Right lobe of liver (tissue), 6 donors: ENCODE results near the gene BLOC1S5. TPM values are rescaled to one million over a fixed set of nuclear protein-coding genes. Genes with fewer than 3 reads are reported as not detected.
"Not testable (repeated sequence)": the region's sequence is repeated elsewhere in the genome, so short reads cannot be mapped to it uniquely, and the experiment has no call there.

Experiments
- ATAC-seq, 4 donors: fragments of 200-7000 bp; cut with Tn5 transposase; one replicate each; pipeline ENCODE4 v1.9.1; 2020; ENCODE audit warnings: mild to moderate bottlenecking in 4 of 4, moderate library complexity in 4 of 4
- DNase-seq, 3 donors: peaks; one replicate each; pipeline ENCODE4 v3.0.0-alpha.2; 2020
- H3K27ac ChIP-seq, 3 donors: fragments of 200-600 bp; one replicate each; pipeline ENCODE4 v1.8.0; 2022
- H3K27me3 ChIP-seq, 2 donors: fragments of 200-600 bp; one replicate each; pipeline ENCODE4 v1.8.0; 2022
- H3K36me3 ChIP-seq, 4 donors: fragments of 200-600 bp; sonication (generic) in 1 of 4; one replicate each; pipeline versions ENCODE4 v1.5.1 to v1.8.0; 2017 to 2022; ENCODE audit warnings: control low read depth in 1 of 4
- H3K4me1 ChIP-seq, 4 donors: fragments of 200-600 bp; sonication (generic) in 1 of 4; one replicate each; pipeline versions ENCODE4 v1.5.1 to v1.8.0; 2017 to 2022; ENCODE audit warnings: control low read depth in 1 of 4
- H3K4me3 ChIP-seq, 3 donors: fragments of 200-600 bp; one replicate each; pipeline ENCODE4 v1.8.0; 2022
- H3K9me3 ChIP-seq, 4 donors: fragments of 200-600 bp; sonication (generic) in 1 of 4; one replicate each; pipeline versions ENCODE4 v1.5.1 to v1.8.0; 2017 to 2022; ENCODE audit warnings: control low read depth in 1 of 4
- POLR2A ChIP-seq: fragments of 450-650 bp; IDR thresholded peaks from one replicate; pipeline ENCODE4 v1.6.1; 2017; ENCODE audit warnings: antibody characterized with exemption, mild to moderate bottlenecking
- WGBS: methylation state at CpG from one replicate; pipeline ENCODE4 v1.1.6; 2018; ENCODE audit warnings: low coverage, low lambda C conversion rate; ENCODE audit not compliant: insufficient coverage; ENCODE audit errors: missing lambda C conversion rate; 5-methylcytosine and 5-hydroxymethylcytosine counted together
- intact Hi-C, 2 donors: fragments of 100-400 bp; cut with DNase I; formaldehyde crosslinking; loops; one replicate each; pipeline versions ENCODE4 v1.11.2 to v1.14.1; 2022
- total RNA-seq, 6 experiments: library from RNA; depleted of rRNA in 2 of 6; stranded (reverse); fragments of >200 nt in 2 of 6; fragmentation: NEBNext Ultra II Directional in 3 of 6; extraction: Animal tissue kit (Norgen Biotek cat#: 25700) in 3 of 6; gene quantifications; one replicate each; pipeline versions ENCODE4 v1.1.0 to v1.2.4, GENCODE V29; 2016 to 2023
- TF ChIP-seq, protein P1 (sequence below), 4 donors: fragments of 200-600 bp in 3 of 4; fragments of 450-650 bp in 1 of 4; IDR thresholded peaks; one replicate each; pipeline versions ENCODE4 v1.5.1 to v1.8.0; 2016 to 2022; ENCODE audit warnings: antibody characterized with exemption in 4 of 4, mild to moderate bottlenecking in 2 of 4
- donor health status: DM: no; HTN: yes; CAD: no.
- donor health status: DM: no; HTN: no; CAD: no.
- donor health status: DM: no; HTN: no; CAD: no.
- donor health status: DM: no; HTN: yes; CAD: no.
- donor health status: DM: no; HTN: yes; CAD: no.

BLOC1S5 gene
- total RNA-seq, 6 experiments from 2014 or later, result 4.4 to 10.7 (median 7.4) TPM

DNA sequence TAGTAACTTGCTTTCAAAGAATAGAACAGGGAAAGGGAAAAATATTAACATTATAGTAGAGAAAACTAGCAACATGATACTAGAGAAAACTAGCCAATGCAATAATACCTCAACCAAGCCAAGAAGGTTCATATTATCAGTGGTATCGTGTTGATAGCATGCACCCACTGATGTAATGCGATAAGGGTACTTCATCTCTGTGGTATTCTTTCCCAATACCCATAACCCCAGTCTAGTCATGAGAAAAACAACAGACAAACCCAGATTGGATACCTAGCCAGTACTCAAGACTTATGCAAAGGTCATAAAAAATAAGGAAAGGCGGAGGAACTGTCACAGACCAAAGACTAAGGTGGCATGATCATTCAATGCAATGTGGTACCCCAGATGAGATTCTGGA, 21.0 kb downstream of the BLOC1S5 start:
- Histone ChIP-seq H3K4me1 (no peaks in the 10 kb centered on the region), H3K4me3 (no peak overlapping the region), H3K9me3 (no peaks in the 10 kb centered on the region), H3K27me3 (no peaks in the 10 kb centered on the region), H3K27ac (no peak overlapping the region), H3K36me3 (peaks cover 0 to 5% (median 2%) of the 10 kb centered on the region in 4 donors)
- no peak for ATAC-seq
- DNase-seq, result no peak
- TF ChIP-seq POLR2A, result no peak
- TF ChIP-seq, protein P1, sequence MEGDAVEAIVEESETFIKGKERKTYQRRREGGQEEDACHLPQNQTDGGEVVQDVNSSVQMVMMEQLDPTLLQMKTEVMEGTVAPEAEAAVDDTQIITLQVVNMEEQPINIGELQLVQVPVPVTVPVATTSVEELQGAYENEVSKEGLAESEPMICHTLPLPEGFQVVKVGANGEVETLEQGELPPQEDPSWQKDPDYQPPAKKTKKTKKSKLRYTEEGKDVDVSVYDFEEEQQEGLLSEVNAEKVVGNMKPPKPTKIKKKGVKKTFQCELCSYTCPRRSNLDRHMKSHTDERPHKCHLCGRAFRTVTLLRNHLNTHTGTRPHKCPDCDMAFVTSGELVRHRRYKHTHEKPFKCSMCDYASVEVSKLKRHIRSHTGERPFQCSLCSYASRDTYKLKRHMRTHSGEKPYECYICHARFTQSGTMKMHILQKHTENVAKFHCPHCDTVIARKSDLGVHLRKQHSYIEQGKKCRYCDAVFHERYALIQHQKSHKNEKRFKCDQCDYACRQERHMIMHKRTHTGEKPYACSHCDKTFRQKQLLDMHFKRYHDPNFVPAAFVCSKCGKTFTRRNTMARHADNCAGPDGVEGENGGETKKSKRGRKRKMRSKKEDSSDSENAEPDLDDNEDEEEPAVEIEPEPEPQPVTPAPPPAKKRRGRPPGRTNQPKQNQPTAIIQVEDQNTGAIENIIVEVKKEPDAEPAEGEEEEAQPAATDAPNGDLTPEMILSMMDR (IDR thresholded peaks at IDR 0.05), result no peak
- intact Hi-C loops, result no loop called here
- WGBS, result 64% methylated on average over 3 of the region's 3 CpGs

DNA sequence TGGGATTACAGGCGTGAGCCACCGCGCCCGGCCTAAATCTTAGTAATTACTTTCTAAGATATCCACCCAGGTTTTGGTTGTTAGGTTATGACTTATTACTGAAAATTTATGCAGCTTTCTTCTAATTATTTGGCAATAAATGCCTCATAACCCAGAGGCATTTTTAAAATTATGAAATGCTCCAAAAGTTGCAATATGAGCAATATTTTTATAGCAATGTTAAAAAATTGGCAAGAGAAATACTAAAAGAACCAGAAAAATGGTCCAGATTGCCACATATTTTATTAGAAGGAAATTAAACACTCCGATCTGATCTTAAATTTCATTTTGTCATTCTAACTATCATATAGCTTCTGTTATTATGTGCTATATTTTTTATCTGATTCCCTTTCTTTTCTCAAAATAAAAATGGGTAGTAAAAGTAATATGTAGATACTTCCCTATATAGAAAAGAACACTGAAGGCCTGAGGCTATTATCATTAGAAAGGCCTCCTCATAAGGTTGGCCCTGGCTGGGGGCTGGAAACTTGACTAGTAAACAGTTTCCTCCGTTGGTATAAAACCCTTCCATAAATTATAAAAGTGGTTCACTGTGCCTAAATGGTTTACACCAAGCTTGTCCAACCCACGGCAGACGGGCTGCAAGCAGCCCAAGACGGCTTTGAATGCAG, 22.1 kb downstream of the BLOC1S5 start:
- TF ChIP-seq, protein P1 (IDR thresholded peaks at IDR 0.05), result no peak
- TF ChIP-seq POLR2A, result no peak
- H3K27me3 ChIP-seq, result no peaks in the 10 kb centered on the region
- ATAC-seq (no peak), DNase-seq (no peak)
- intact Hi-C loops, result no loop called here
- no peak overlapping the region for H3K4me3 ChIP-seq
- H3K9me3 ChIP-seq, result no peaks in the 10 kb centered on the region
- H3K4me1 ChIP-seq, result no peaks in the 10 kb centered on the region
- H3K27ac ChIP-seq, result no peak overlapping the region
- H3K36me3 ChIP-seq, result peaks cover 0 to 5% (median 2%) of the 10 kb centered on the region in 4 donors
- 98% methylated on average over 9 of the region's 9 CpGs for WGBS

DNA sequence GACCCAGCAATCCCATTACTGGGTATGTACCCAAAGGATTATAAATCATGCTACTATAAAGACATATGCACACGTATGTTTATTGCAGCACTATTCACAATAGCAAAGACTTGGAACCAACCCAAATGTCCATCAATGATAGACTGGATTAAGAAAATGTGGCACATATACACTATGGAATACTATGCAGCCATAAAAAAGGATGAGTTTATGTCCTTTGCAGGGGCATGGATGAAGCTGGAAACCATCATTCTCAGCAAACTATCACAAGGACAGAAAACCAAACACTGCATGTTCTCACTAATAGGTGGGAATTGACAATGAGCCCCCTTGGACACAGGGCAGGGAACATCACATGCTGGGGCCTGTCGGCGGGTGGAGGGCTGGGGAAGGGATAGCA, 30.1 kb downstream of the BLOC1S5 start:
- ATAC-seq, DNase-seq, H3K36me3 ChIP-seq, H3K9me3 ChIP-seq, H3K27me3 ChIP-seq, H3K4me1 ChIP-seq, H3K27ac ChIP-seq, H3K4me3 ChIP-seq, intact Hi-C loops: not testable (repeated sequence)
- 89% methylated on average over 3 of the region's 3 CpGs for WGBS

DNA sequence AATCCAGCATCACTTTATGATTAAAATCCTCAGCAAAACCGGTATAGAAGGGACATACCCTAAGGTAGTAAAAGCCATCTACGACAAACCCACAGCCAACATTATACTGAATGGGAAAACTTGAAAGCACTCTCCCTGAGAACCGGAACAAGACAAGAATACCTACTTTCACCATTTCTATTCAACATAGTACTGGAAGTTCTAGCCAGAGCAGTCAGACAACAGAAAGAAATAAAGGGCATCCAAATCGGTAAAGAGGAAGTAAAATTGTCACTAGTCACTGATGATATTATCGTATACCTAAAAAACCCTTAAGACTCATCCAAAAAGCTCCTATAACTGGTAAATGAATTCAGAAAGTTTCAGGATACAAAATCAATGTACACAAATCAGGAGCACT, 33.3 kb downstream of the BLOC1S5 start:
- Histone ChIP-seq H3K4me3 (no peak overlapping the region), H3K36me3 (no peaks in the 10 kb centered on the region), H3K9me3 (no peaks in the 10 kb centered on the region), H3K4me1 (no peaks in the 10 kb centered on the region), H3K27ac (no peak overlapping the region), H3K27me3 (no peaks in the 10 kb centered on the region)
- intact Hi-C loops, result no loop called here
- no peak for ATAC-seq
- DNase-seq, result no peak
- TF ChIP-seq, protein P1 (IDR thresholded peaks at IDR 0.05), result no peak
- no peak for TF ChIP-seq POLR2A
- WGBS, result 65% methylated on average over 4 of the region's 5 CpGs

DNA sequence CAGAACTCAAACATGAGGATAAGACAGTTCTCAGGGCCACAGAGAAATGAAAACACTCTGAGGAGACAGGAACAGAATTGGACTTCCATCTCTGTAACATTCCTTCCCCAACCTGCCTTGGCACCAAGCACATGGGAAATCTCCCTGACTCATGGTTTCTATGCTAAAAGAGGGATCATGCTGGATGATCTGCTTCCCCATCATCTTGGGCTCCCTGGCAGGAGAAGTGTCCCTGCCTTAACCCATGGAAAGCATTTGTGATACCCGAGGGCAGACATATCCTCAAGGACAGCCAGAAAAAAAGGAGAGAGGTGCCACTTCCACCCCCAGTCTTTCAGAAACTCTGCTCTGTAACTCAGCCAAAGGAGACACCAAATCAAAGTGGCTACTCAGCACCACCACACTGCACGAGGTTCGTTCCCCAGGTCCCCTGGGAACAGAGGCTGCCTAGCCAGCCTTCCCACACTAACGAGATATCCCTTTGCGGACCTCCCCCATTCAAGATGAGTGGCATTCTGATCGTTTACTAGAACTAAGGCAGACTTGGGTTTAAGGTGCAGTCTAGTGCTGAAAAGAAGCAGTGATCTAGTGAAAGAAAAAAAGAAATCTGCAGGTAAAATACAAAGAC, 34.8 kb downstream of the BLOC1S5 start:
- H3K27ac ChIP-seq, result no peak overlapping the region
- no peak overlapping the region for H3K4me3 ChIP-seq
- TF ChIP-seq POLR2A, result no peak
- TF ChIP-seq, protein P1 (IDR thresholded peaks at IDR 0.05), result no peak
- ATAC-seq (no peak), DNase-seq (no peak)
- no peaks in the 10 kb centered on the region for H3K27me3 ChIP-seq
- H3K36me3 ChIP-seq, result no peaks in the 10 kb centered on the region
- intact Hi-C loops, result no loop called here
- H3K4me1 ChIP-seq, result no peaks in the 10 kb centered on the region
- H3K9me3 ChIP-seq, result no peaks in the 10 kb centered on the region
- WGBS, result 60% methylated on average over 6 of the region's 6 CpGs
